SK-N-SH treated with all-trans-retinoic acid at 6 μM for 48 hours (cell line): ENCODE data around the gene CHST7.

Experiments
- CSRNP3 ChIP-seq: fragments of 250-450 bp; sonication (Bioruptor Pico); IDR thresholded peaks from 2 replicates; pipeline ENCODE4 v1.5.1; 2021; ENCODE audit warnings: mild to moderate bottlenecking, moderate library complexity
- ESRRG ChIP-seq: fragments of 250-450 bp; sonication (Bioruptor Pico); IDR thresholded peaks from 2 replicates; pipeline ENCODE4 v1.6.1; 2021; ENCODE audit warnings: mild to moderate bottlenecking
- ISL1 ChIP-seq: fragments of 250-450 bp; sonication (Bioruptor Pico); IDR thresholded peaks from 2 replicates; pipeline ENCODE4 v2.1.2; 2022; ENCODE audit warnings: mild to moderate bottlenecking, moderate library complexity
- OSR1 ChIP-seq: fragments of 250-450 bp; sonication (Bioruptor Pico); IDR thresholded peaks from 2 replicates; pipeline ENCODE4 v1.8.0; 2022; ENCODE audit warnings: moderate library complexity, mild to moderate bottlenecking, inconsistent platforms
- TOX ChIP-seq: fragments of 250-450 bp; sonication (Bioruptor Pico); IDR thresholded peaks from 2 replicates; pipeline ENCODE4 v1.8.0; 2021; ENCODE audit warnings: mild to moderate bottlenecking, moderate library complexity, borderline replicate concordance
- ZNF70 ChIP-seq: fragments of 450-650 bp; formaldehyde crosslinking; IDR thresholded peaks from 2 replicates; pipeline ENCODE4 v1.5.0; 2020; ENCODE audit warnings: mild to moderate bottlenecking, moderate library complexity
- ZNF8 ChIP-seq: fragments of 450-650 bp; formaldehyde crosslinking; IDR thresholded peaks from 2 replicates; pipeline ENCODE4 v1.5.0; 2020; ENCODE audit warnings: mild to moderate bottlenecking, moderate library complexity

DNA sequence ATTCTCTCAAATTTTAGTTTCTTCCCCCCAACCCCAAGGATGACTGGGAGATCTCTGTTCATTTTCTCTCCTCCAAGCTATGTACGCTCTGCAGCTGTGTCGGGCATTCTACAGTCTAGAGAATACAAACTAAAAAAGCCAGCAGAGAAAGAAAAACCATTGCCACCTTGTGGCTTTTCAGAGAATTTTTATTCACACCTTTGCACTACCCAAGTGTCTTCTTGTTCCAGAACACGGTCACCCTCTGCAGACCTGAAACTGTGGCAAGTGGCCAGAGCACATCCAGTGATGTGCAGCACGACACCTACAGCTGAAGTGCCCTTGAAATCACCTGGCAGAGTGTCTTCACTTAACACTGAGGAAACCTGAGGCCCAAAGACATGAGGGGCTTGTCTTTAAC, 68.6 kb downstream of the CHST7 start:
- TF ChIP-seq ESRRG (CRISPR knock-in tag): no peak
- TF ChIP-seq ZNF70 (CRISPR knock-in tag): no peak
- TF ChIP-seq CSRNP3 (CRISPR knock-in tag): no peak
- TF ChIP-seq ZNF8 (CRISPR knock-in tag): no peak
- TF ChIP-seq TOX (CRISPR knock-in tag): no peak
- no peak for TF ChIP-seq ISL1 (CRISPR knock-in tag)
- TF ChIP-seq OSR1 (CRISPR knock-in tag): no peak
